Measurements from ENCODE around the gene NPAS3. TPM values are rescaled to one million over a fixed set of nuclear protein-coding genes. Genes with fewer than 3 reads are reported as not detected.

Gene NPAS3
- total and polyA plus RNA-seq, 2 donors (not counting 1 experiment from before 2014, with no cell fraction given) = 0.10 to 0.50 TPM

DNA sequence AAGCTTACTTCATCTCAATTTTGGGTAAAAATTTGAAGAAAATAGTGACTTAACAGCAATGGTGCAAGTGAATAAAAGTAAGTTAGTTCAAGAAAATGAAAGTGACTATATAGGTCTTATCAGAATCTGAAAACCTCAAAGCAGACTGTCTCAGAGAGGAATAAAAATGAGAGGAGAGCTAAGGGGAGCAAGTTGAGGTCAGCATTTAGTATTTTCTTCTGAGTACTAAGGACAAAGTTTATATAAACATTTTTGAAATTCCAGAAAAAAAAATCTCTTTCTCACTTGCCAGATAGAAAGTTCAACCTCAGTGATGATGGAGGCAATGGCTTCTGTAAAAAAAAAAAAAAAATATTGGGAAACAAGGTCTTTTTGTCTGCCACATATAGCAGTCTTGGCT, 414.1 kb downstream of the NPAS3 start:
- DNase-seq (ENCODE audit: low read depth in 2 of 2) = peak in 1 of 2 donors; percentile 80
- Histone ChIP-seq H3K27ac (ENCODE audit: insufficient read depth, low read length) (no peak overlapping the region), H3K79me2 (ENCODE audit: control insufficient read depth, insufficient read depth, low read length) (no peaks in the 10 kb centered on the region), H3K4me2 (ENCODE audit: extremely low read depth, insufficient read depth, low read length) (no peak overlapping the region), H3K36me3 (ENCODE audit: control insufficient read depth, insufficient read depth, low read length) (no peaks in the 10 kb centered on the region), H2AFZ (ENCODE audit: low read length) (no peak overlapping the region), H4K20me1 (ENCODE audit: control insufficient read depth, extremely low read depth, insufficient read depth, low read length) (no peaks in the 10 kb centered on the region), H3K9ac (ENCODE audit: insufficient read depth, low read length) (no peak overlapping the region), H3K9me3 (ENCODE audit: control insufficient read depth, insufficient read depth, low read depth, low read length) (no peaks in the 10 kb centered on the region), H3K4me1 (ENCODE audit: control insufficient read depth, extremely low read depth, insufficient read depth, low read length) (no peaks in the 10 kb centered on the region), H3K27me3 (ENCODE audit: control insufficient read depth, insufficient read depth, low read length) (no peaks in the 10 kb centered on the region), H3K4me3 (replicated peaks in 1 of 4; ENCODE audit: control extremely low read depth in 1 of 4, insufficient read depth in 1 of 4, low read depth in 3 of 4, low read length in 4 of 4) (no peak overlapping the region)
- TF ChIP-seq CTCF (conservative IDR thresholded peaks at IDR 0.05 in 1 of 2, IDR thresholded peaks at IDR 0.05 in 1 of 2; ENCODE audit: low read depth in 1 of 2, low read length in 2 of 2) = no peak
- TF ChIP-seq EZH2 (IDR thresholded peaks at IDR 0.05; ENCODE audit: low read length, missing control alignments) = no peak

- Histone ChIP-seq H3K9me3 (ENCODE audit: control insufficient read depth, insufficient read depth, low read depth, low read length) (no peaks in the 10 kb centered on the region), H3K4me2 (ENCODE audit: extremely low read depth, insufficient read depth, low read length) (no peak overlapping the region), H4K20me1 (ENCODE audit: control insufficient read depth, extremely low read depth, insufficient read depth, low read length) (no peaks in the 10 kb centered on the region), H3K4me1 (ENCODE audit: control insufficient read depth, extremely low read depth, insufficient read depth, low read length) (no peaks in the 10 kb centered on the region), H3K79me2 (ENCODE audit: control insufficient read depth, insufficient read depth, low read length) (no peaks in the 10 kb centered on the region), H3K27ac (ENCODE audit: insufficient read depth, low read length) (no peak overlapping the region), H3K9ac (ENCODE audit: insufficient read depth, low read length) (no peak overlapping the region), H3K4me3 (replicated peaks in 1 of 4; ENCODE audit: control extremely low read depth in 1 of 4, insufficient read depth in 1 of 4, low read depth in 3 of 4, low read length in 4 of 4) (no peak overlapping the region), H3K27me3 (ENCODE audit: control insufficient read depth, insufficient read depth, low read length) (no peaks in the 10 kb centered on the region), H3K36me3 (ENCODE audit: control insufficient read depth, insufficient read depth, low read length) (no peaks in the 10 kb centered on the region), H2AFZ (ENCODE audit: low read length) (no peak overlapping the region)
- peak in 1 of 2 donors; percentile 59 for DNase-seq (ENCODE audit: low read depth in 2 of 2)
- TF ChIP-seq CTCF (conservative IDR thresholded peaks at IDR 0.05 in 1 of 2, IDR thresholded peaks at IDR 0.05 in 1 of 2; ENCODE audit: low read depth in 1 of 2, low read length in 2 of 2) = no peak
- no peak for TF ChIP-seq EZH2 (IDR thresholded peaks at IDR 0.05; ENCODE audit: low read length, missing control alignments)
Measured at GRCh38 chr14:33356181-33356580, 417.5 kb downstream of the NPAS3 start.

- TF ChIP-seq CTCF (conservative IDR thresholded peaks at IDR 0.05 in 1 of 2, IDR thresholded peaks at IDR 0.05 in 1 of 2; ENCODE audit: low read depth in 1 of 2, low read length in 2 of 2) = no peak
- no peak for TF ChIP-seq EZH2 (IDR thresholded peaks at IDR 0.05; ENCODE audit: low read length, missing control alignments)
- H3K36me3 ChIP-seq (ENCODE audit: control insufficient read depth, insufficient read depth, low read length) = no peaks in the 10 kb centered on the region
- no peak for DNase-seq (ENCODE audit: low read depth in 2 of 2)
Measured at GRCh38 chr14:33357225-33358010, 418.7 kb downstream of the NPAS3 start.

More at GRCh38 chr14:33357225-33358010, 418.7 kb downstream of the NPAS3 start:
- Histone ChIP-seq H3K27me3 (ENCODE audit: control insufficient read depth, insufficient read depth, low read length) (no peaks in the 10 kb centered on the region), H3K79me2 (ENCODE audit: control insufficient read depth, insufficient read depth, low read length) (no peaks in the 10 kb centered on the region), H3K9ac (ENCODE audit: insufficient read depth, low read length) (no peak overlapping the region), H2AFZ (ENCODE audit: low read length) (no peak overlapping the region), H4K20me1 (ENCODE audit: control insufficient read depth, extremely low read depth, insufficient read depth, low read length) (no peaks in the 10 kb centered on the region), H3K4me2 (ENCODE audit: extremely low read depth, insufficient read depth, low read length) (no peak overlapping the region), H3K4me1 (ENCODE audit: control insufficient read depth, extremely low read depth, insufficient read depth, low read length) (no peaks in the 10 kb centered on the region), H3K27ac (ENCODE audit: insufficient read depth, low read length) (no peak overlapping the region), H3K4me3 (replicated peaks in 1 of 4; ENCODE audit: control extremely low read depth in 1 of 4, insufficient read depth in 1 of 4, low read depth in 3 of 4, low read length in 4 of 4) (no peak overlapping the region), H3K9me3 (ENCODE audit: control insufficient read depth, insufficient read depth, low read depth, low read length) (no peaks in the 10 kb centered on the region)
